BLaER1 treated with 17β-estradiol and CSF1 and Interleukin-3, amounts not matched to agents 10 nM and 100 nM (cell line): ENCODE measurements around the gene SPINDOC.

Experiments used
- H3K27ac ChIP-seq, 11 experiments: shearing (Covaris generic); formaldehyde crosslinking; 2 replicates each; pipeline ENCODE4 v1.8.1; 2022
- H3K27me3 ChIP-seq, 11 experiments: shearing (Covaris generic); formaldehyde crosslinking; 2 replicates each; pipeline ENCODE4 v1.8.1; 2022
- H3K36me3 ChIP-seq, 11 experiments: shearing (Covaris generic); formaldehyde crosslinking; 2 replicates each; pipeline ENCODE4 v1.8.1; 2022
- H3K4me1 ChIP-seq, 10 experiments: shearing (Covaris generic); formaldehyde crosslinking; 2 replicates each; pipeline ENCODE4 v1.8.1; 2022
- H3K4me2 ChIP-seq, 11 experiments: shearing (Covaris generic); formaldehyde crosslinking; 2 replicates each; pipeline ENCODE4 v1.8.1; 2022
- H3K4me3 ChIP-seq, 10 experiments: shearing (Covaris generic); formaldehyde crosslinking; 2 replicates each; pipeline ENCODE4 v1.8.1; 2022
- H3K9ac ChIP-seq, 11 experiments: shearing (Covaris generic); formaldehyde crosslinking; 2 replicates each; pipeline ENCODE4 v1.8.1; 2022
- H3K9me3 ChIP-seq, 11 experiments: shearing (Covaris generic); formaldehyde crosslinking; replicated peaks in 1 of 11; 2 replicates each; pipeline ENCODE4 v1.8.1; 2022
- H4K20me1 ChIP-seq, 11 experiments: shearing (Covaris generic); formaldehyde crosslinking; 2 replicates each; pipeline ENCODE4 v1.8.1; 2022
- Cebpa-rat ChIP-seq, 11 experiments: shearing (Covaris generic); IDR thresholded peaks; 2 replicates each; pipeline ENCODE4 v1.8.1; 2022

SPINDOC gene

GRCh38 chr11:63876616-63877015 is 63.4 kb downstream of the SPINDOC start:
- H3K27me3 ChIP-seq = no peaks in the 10 kb centered on the region
- H4K20me1 ChIP-seq = peaks cover 94 to 100% (median 98%) of the 10 kb centered on the region in 11 experiments
- H3K4me3 ChIP-seq = no peak overlapping the region
- no peak overlapping the region for H3K9ac ChIP-seq
- no peak overlapping the region for H3K4me2 ChIP-seq
- H3K36me3 ChIP-seq = peaks cover 15 to 73% (median 49%) of the 10 kb centered on the region in 11 experiments; a peak in 21 of 22 replicates
- peaks cover 48 to 90% (median 67%) of the 10 kb centered on the region in 10 experiments for H3K4me1 ChIP-seq
- H3K27ac ChIP-seq = no peak overlapping the region
- TF ChIP-seq Cebpa-rat (IDR thresholded peaks at IDR 0.05) = no peak
- H3K9me3 ChIP-seq = no peaks in the 10 kb centered on the region
